ENCODE data around the gene CNTN1. TPM values are rescaled to one million over a fixed set of nuclear protein-coding genes. Genes with fewer than 3 reads are reported as not detected.
"Not testable (repeated sequence)": the region's sequence is repeated elsewhere in the genome, so short reads cannot be mapped to it uniquely, and the experiment has no call there.

The CNTN1 gene
- total RNA-seq, 1 experiment from 2014 or later = not detected

GRCh38 chr12:40735551-40736230 is 43.5 kb downstream of the CNTN1 start:
- Histone ChIP-seq H3K9me3 (no peaks in the 10 kb centered on the region), H3K27me3 (no peaks in the 10 kb centered on the region), H3K4me3 (no peak overlapping the region), H3K36me3 (no peaks in the 10 kb centered on the region)
- no peak for DNase-seq

GRCh38 chr12:40737416-40737815 is 45.2 kb downstream of the CNTN1 start:
- not testable (repeated sequence) for H3K27me3 ChIP-seq, DNase-seq, H3K9me3 ChIP-seq, H3K4me3 ChIP-seq, H3K36me3 ChIP-seq

DNA sequence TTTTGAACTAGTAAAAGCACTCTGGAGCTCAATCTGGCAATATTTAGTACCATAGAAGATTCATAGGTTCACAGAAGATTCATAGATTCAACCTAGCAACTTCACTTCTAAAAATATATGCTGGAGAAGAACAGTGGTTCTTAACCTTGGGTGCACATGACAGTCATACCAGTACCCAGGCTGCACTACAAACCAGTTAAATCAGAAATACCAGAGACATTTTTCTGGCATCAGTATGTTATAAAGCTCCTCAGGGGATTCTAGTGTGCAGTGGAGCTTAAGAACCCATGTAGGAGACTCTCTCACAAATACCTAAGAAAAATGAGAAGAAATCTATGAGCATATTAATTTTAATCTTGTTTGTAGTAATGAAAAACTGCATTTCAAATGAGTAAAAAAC is 46.6 kb downstream of the CNTN1 start:
- Histone ChIP-seq H3K4me3 (no peak overlapping the region), H3K36me3 (no peaks in the 10 kb centered on the region), H3K9me3 (no peaks in the 10 kb centered on the region), H3K27me3 (no peaks in the 10 kb centered on the region)
- no peak for DNase-seq

DNA sequence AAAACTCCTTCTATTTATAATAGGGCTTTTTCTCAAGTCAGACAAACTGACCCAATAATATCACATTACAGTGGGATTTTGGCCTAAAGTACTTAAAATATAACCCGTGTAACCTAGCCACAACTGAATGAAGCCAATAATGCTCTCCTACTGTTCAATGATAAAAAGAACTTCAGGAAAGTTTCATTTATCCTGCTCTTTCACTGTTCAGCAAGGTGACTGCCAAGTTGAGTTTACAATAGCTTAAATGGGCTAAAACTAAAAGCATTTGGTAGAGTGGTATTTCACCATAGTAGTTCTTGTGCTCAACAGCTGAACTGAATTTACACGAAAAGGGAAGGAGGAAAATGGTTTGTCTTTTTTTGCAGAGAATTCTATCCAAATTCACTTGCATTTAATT is 49.8 kb downstream of the CNTN1 start:
- no peak for DNase-seq
- H3K9me3 ChIP-seq = no peaks in the 10 kb centered on the region
- no peak overlapping the region for H3K4me3 ChIP-seq
- no peaks in the 10 kb centered on the region for H3K27me3 ChIP-seq
- no peaks in the 10 kb centered on the region for H3K36me3 ChIP-seq

GRCh38 chr12:40745386-40745785 is 53.1 kb downstream of the CNTN1 start:
- H3K4me3 ChIP-seq = no peak overlapping the region
- H3K36me3 ChIP-seq = no peaks in the 10 kb centered on the region
- no peaks in the 10 kb centered on the region for H3K9me3 ChIP-seq
- no peaks in the 10 kb centered on the region for H3K27me3 ChIP-seq
- no peak for DNase-seq

DNA sequence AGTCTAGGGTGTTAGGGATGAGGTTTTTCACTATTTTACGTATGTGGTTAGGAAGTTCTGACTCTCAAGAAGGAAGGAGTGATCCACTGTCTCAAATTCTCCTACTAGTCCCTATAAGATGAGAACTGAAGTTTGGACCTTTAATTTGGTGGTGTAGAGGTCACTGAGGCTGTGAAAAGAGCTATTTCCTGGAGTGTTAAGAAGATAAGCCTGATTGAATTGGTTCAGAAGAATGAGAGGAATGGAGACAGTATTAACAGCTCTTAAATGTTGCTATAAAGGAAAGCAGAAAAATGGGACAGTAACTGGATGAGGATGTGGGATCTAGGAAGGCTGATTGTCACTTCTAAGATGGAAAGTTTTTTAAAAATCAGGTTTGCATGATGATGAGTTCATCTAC is 57.6 kb downstream of the CNTN1 start:
- Histone ChIP-seq H3K27me3 (no peaks in the 10 kb centered on the region), H3K4me3 (no peak overlapping the region), H3K9me3 (no peaks in the 10 kb centered on the region), H3K36me3 (no peaks in the 10 kb centered on the region)
- DNase-seq = no peak

DNA sequence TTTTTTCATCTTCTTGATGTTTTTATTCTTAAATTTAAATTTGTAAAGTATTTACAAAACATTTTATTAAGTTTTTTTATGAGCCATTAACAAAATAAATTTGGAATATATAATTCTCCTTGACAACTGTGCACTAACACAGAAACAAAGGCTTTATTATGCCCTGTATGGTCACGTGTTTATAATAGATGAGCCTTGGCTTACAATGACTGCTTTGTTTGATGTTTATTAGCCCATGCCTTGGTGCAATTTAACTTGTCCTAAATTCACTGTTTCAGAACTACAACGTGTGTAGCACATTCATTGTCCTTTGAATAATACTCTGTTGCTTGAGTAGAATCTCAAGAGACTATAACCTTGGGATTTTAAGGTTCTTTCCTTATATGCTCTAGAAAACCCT is 59.8 kb downstream of the CNTN1 start:
- H3K9me3 ChIP-seq = no peaks in the 10 kb centered on the region
- no peaks in the 10 kb centered on the region for H3K36me3 ChIP-seq
- no peak overlapping the region for H3K4me3 ChIP-seq
- no peaks in the 10 kb centered on the region for H3K27me3 ChIP-seq
- no peak for DNase-seq

GRCh38 chr12:40760821-40761220 is 68.6 kb downstream of the CNTN1 start:
- no peaks in the 10 kb centered on the region for H3K9me3 ChIP-seq
- no peaks in the 10 kb centered on the region for H3K36me3 ChIP-seq
- H3K27me3 ChIP-seq = no peaks in the 10 kb centered on the region
- H3K4me3 ChIP-seq = no peak overlapping the region
- DNase-seq = no peak

DNA sequence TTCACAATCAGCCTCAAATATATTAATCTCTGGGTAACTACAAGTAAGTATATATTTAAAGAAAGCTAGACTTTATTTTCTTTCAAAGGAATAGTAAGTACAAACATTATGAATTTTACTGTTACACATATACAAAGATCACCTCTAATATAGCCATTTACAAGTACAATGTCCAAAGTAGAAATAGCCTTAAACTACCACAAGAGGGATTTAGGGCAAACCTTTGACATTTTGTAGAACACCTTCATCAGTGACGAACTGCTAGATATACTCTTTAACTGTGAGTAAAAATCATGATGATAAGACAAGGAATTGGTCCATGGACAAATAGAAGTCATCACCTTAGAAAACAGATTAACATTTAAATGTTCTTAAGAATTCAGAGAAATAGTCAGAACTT is 69.8 kb downstream of the CNTN1 start:
- Histone ChIP-seq H3K9me3 (no peaks in the 10 kb centered on the region), H3K36me3 (no peaks in the 10 kb centered on the region), H3K4me3 (no peak overlapping the region), H3K27me3 (no peaks in the 10 kb centered on the region)
- DNase-seq = no peak

DNA sequence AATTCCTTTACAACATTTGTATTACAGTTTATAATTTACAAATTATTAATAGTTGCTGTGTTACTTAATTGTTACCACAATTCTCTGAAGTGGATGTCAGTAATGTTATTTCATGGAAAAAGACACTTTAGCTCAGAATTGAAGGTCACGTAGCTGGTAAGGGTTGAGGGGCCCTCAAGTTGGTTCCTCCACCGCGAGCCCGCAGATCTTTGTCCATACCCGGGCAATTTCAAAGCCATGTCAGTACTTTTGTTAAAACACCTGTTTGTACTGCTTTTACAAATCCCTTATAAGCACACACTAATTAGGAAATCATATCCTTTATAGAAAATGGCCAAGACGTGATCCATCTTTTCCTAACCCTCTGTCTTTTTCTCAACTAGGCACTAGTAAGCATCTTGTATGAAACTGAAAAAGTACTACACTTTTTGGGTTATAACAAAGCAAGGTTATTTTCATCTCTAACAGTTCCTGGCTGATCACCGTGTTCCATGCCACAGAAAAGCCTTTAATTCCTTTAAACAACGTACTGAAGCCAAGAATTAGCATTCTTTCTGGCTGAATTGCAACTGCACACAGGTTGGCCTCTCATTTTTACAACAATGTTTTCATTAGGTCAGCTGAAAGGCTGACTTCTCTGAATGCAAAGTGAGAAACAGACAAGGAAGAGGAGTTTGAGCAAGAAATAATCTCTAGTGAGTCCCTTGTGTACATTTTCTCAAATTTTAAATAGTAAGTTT is 76.1 kb downstream of the CNTN1 start:
- H3K27me3 ChIP-seq = no peaks in the 10 kb centered on the region
- H3K4me3 ChIP-seq = no peak overlapping the region
- no peaks in the 10 kb centered on the region for H3K9me3 ChIP-seq
- no peak for DNase-seq
- H3K36me3 ChIP-seq = no peaks in the 10 kb centered on the region

DNA sequence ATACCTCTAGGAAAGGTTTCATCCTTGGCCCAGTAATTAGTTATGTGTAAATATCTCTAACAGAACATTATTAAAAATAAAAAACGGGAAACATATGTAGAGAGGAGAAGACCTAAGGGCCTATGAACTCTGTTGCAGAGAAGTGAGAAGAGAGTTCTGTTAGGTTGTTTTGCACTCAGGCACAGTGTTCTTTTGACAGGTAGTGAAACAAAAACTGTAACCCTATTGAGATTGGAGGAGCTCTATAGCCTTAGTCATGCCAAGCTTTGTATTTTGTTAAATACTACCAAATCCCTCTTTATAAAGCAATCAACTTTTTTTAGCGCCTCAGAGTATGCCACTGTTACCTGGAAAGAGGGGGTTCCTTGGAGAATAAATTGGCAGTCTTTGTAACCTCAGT is 77.6 kb downstream of the CNTN1 start:
- no peak overlapping the region for H3K4me3 ChIP-seq
- H3K36me3 ChIP-seq = no peaks in the 10 kb centered on the region
- no peaks in the 10 kb centered on the region for H3K27me3 ChIP-seq
- DNase-seq = no peak
- no peaks in the 10 kb centered on the region for H3K9me3 ChIP-seq

GRCh38 chr12:40770781-40771180 is 78.5 kb downstream of the CNTN1 start:
- Histone ChIP-seq H3K27me3 (no peaks in the 10 kb centered on the region), H3K4me3 (no peak overlapping the region), H3K9me3 (no peaks in the 10 kb centered on the region), H3K36me3 (no peaks in the 10 kb centered on the region)
- DNase-seq = no peak

DNA sequence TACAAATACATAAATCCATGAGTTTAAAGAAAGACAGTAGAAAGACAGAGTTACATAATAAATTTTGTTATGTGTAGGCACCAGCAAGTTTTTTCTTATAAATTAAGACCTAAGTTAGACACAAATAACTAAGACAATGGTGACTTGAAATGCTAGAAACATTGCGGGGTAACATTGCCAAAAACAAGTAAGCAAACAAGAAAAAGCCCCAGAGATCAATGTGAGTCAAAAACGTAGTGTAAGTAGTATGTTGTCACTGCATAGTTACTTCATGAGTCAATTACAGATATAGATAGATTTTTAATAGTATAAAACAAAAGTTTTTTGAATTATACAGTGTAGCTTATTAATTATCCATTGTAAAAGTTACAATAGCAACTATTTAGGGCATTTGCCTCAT is 83.4 kb downstream of the CNTN1 start:
- Histone ChIP-seq H3K36me3 (no peaks in the 10 kb centered on the region), H3K27me3 (no peaks in the 10 kb centered on the region; the same call in 1 of the 2 replicates), H3K4me3 (no peak overlapping the region)

GRCh38 chr12:40784102-40784501 is 91.9 kb downstream of the CNTN1 start:
- H3K36me3 ChIP-seq = no peaks in the 10 kb centered on the region
- no peak for DNase-seq
- no peak overlapping the region for H3K4me3 ChIP-seq
- no peaks in the 10 kb centered on the region; the same call in 1 of the 2 replicates for H3K27me3 ChIP-seq
- no peaks in the 10 kb centered on the region for H3K9me3 ChIP-seq

More for the DNA sequence above, 83.4 kb downstream of the CNTN1 start:
- no peak for DNase-seq
- no peaks in the 10 kb centered on the region for H3K9me3 ChIP-seq

GRCh38 chr12:40788276-40788675 is 96.0 kb downstream of the CNTN1 start:
- H3K9me3 ChIP-seq = no peaks in the 10 kb centered on the region
- H3K27me3 ChIP-seq = no peaks in the 10 kb centered on the region
- no peak for DNase-seq
- H3K36me3 ChIP-seq = no peaks in the 10 kb centered on the region
- no peak overlapping the region for H3K4me3 ChIP-seq

DNA sequence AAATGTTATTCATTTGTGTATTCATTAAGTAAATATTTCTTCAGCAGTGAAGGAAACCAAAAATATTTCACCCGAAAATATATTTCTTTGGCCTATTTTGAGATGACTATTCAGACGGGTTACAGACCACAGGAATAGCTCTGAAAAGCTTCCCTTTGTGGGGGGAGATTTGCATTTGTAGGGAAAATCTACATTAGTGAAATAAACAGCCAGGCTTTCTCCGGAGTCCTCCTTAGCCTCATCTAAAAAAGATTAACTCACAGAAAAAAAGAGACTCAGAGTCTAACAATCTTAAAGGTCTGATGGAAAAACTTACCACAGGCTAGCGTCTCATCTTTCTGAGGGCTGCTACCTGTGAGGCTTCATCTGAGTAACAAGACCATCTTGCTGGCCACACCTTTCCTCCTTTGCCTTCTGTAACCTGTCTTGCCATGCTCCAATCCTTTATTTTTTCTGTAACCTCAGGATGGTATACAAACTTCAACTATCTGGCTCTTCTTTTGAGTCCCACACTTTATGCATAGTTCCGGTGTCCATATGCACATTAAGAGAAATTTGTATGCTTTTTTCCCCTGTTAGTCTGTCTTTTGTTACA is 100.7 kb downstream of the CNTN1 start:
- no peaks in the 10 kb centered on the region for H3K27me3 ChIP-seq
- H3K36me3 ChIP-seq = no peaks in the 10 kb centered on the region
- H3K9me3 ChIP-seq = no peaks in the 10 kb centered on the region
- H3K4me3 ChIP-seq = no peak overlapping the region
- no peak for DNase-seq

DNA sequence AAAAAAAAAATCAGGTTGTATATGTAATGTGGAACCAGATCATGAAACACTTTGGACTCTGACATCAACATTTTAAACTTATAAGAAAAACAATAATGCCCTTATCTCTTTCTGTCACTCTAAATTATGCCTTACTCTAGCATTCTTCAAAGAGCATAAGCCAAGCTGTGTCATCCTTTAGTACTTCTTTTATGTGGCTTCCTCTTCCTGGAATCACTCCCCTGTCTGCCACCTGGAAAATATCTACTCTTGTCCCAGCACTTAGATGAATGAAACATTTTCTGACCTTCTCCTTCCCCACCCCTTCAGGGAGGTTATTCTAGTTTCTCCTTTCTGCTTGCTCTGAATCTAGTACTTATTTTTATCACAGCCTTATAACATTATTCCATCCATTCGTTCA is 101.2 kb downstream of the CNTN1 start:
- Histone ChIP-seq H3K36me3 (no peaks in the 10 kb centered on the region), H3K4me3 (no peak overlapping the region), H3K27me3 (no peaks in the 10 kb centered on the region), H3K9me3 (no peaks in the 10 kb centered on the region)
- no peak for DNase-seq

DNA sequence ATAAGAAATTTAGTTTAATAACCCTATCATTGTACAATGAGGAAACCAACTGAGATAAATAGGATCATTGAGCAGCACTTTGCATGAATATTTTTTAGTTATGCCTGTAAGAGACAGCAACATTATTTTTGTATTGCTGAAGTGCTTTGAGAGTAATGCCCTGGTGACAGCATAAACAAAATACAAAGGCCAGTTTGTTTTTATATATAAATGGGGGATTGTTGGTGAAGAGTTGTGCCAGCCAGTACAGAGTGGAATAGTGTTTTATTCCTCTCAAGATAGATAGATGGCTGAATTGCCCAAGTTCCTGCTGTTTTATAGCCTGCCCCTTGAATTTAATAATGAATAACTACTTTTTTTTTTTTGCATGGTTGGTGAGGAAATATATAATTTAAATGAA is 101.8 kb downstream of the CNTN1 start:
- H3K4me3 ChIP-seq = no peak overlapping the region

More for the DNA sequence above, 101.8 kb downstream of the CNTN1 start:
- H3K36me3 ChIP-seq = no peaks in the 10 kb centered on the region
- no peak for DNase-seq
- no peaks in the 10 kb centered on the region for H3K9me3 ChIP-seq
- H3K27me3 ChIP-seq = no peaks in the 10 kb centered on the region
